GM21515 (cell line): ENCODE results near the gene NDUFB7.

Experiments
- ATAC-seq: cut with Tn5 transposase; IDR thresholded peaks from one replicate; pipeline ENCODE4 v1.9.1; 2021; ENCODE audit not compliant: unreplicated experiment

Gene NDUFB7

DNA sequence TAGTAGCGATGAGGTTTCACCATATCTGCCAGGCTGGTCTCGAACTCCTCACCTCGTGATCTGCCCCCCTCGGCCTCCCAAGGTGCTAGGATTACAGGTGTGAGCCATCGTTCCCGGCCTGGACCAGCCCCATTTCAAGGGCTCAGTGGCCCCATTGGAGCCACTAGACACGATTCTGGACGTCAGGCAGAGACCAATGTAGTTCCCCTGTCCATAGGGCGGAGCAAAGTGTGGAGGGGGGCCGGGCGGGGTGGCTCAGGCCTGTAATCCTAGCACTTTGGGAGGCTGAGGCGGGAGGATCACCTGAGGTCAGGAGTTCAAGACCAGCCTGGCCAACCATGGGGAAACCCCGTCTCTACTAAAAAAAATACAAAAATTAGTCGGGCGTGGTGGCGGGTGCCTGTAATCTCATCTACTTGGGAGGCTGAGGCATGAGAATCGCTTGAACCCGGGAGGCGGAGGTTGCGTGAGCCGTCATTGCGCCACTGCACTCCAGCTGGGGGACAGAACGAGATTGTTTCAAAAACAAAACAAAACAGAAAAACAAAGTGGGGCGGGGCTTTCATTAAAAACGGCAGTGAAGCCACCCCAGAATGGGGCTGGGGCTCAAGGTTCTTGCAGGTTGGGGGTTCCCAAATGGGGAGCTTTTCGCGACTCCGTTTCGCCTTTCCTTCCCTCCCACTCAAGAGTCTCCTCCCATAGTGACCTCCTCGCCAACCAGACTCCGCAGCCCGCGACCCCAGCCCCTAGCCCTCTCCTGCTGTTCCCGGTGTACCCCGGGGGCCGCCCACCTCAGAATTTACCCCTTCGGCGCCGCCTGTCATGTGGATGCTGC is 43.2 kb downstream of the NDUFB7 start:
- ATAC-seq: no peak

- no peak for ATAC-seq
These were observed 45.4 kb downstream of the NDUFB7 start for GRCh38 chr19:14526423-14526822.

DNA sequence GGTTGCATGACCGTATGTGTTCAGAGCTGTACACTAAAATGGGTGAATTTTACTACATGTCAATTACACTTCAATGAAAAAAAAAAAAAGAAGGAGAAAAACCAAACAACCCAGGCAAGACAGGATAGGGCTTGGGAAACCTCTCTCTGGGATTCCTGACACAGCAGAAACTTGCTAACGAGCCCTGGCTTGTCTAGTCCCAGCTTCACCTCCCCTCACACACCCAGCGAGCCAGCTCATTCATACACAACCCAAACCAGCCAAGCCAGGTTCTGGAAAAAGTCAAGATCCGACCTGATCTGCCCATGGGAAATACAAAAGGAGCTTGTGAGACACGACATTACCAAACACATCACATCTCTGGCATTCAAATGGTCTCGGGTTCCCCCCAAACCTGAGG is 46.1 kb downstream of the NDUFB7 start:
- ATAC-seq: no peak

GRCh38 chr19:14520543-14520942 is 51.3 kb downstream of the NDUFB7 start:
- no peak for ATAC-seq

DNA sequence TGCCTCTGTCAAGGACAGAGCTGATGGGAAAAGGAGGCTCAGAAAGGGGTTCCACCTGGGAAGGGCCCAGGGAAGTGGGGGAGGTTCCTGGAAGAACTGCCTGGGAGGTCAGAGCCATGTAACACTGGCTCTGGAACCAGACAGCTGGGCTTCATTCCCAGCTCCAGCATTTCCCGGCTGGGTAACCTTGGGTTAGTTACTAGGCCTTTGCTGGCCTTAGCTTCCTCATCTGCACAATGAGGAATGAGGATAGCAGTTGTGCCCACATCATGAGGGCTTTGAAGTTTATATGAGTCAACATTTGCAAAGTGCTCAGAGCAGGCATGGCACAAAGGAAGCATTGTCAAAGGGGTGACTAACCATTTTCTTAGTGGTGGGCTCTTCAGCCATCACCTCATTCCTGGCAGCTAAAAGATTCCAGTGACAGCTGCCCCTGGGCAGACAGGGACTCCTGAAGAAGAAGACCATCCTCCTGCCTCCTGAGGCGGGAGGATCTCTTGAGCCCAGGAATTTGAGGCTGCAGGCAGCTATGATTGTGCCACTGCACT is 51.9 kb downstream of the NDUFB7 start:
- ATAC-seq: no peak

DNA sequence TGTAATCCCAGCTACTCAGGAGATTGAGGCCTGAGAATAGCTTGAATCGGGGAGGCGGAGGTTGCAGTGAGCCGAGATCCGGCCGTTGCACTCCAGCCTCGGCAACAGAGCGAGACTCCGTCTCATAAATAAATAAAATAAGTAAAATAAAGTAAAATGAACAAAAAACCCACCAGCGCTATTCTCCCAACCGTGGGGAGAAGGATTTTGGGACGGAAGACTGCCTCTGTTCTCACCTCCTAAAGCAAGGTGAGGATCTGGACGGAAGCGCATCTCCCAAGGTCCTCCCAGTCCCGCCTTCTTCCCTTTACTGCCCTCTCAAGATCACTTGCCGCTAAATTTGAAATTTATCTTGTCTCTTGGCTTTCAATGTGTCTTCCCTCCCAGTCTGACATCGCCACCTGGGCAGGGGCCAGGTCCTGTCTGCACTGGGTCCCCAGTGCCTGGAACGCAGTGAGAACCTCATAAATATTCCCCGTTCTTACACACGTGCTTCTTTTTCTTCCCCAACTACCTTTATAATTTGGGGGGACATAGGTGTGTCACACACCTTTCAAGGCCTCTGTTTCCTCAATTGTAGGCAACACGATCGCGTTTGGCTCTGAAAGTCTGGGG is 52.5 kb downstream of the NDUFB7 start:
- no peak for ATAC-seq

DNA sequence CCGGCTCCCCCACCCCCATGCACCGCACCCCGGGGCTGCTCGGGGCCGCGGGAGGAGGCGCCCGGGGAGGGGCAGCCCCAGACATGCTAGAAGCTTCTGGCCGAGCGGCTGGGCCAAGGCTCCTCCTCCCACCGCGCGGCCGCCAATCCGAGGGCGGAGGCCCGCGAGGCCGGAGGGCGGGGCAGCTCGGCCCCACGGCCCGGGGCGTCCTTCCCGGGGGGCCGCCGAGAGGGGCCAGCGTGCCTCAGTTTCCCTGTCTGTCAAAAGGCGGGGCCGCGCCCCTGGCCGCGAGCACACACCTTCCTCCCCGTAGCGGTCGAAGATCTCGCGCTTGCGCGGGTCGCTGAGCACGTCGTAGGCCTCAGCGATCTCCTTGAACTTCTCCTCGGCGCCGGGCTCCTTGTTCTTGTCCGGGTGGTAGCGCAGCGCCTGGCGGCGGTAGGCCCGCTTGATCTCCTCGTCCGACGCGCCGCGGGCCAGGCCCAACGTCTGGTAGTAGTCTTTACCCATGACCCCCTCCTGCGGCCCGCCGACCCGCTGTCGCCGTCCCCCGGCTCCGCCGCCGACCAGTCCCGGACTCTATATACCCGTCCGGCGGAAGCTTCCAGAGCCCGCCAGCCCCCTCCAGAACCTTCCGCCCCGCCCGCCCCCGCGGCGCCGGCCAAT is 53.9 kb downstream of the NDUFB7 start, which contains the start of gene DNAJB1:
TSS of gene DNAJB1 (minus strand) at position 558 of the 666 bp plus-strand sequence. CDS start at position 510, 48 bp downstream.
- ATAC-seq: peak; percentile 60

- ATAC-seq: no peak
These were observed 54.4 kb downstream of the NDUFB7 start for GRCh38 chr19:14517446-14517839.

DNA sequence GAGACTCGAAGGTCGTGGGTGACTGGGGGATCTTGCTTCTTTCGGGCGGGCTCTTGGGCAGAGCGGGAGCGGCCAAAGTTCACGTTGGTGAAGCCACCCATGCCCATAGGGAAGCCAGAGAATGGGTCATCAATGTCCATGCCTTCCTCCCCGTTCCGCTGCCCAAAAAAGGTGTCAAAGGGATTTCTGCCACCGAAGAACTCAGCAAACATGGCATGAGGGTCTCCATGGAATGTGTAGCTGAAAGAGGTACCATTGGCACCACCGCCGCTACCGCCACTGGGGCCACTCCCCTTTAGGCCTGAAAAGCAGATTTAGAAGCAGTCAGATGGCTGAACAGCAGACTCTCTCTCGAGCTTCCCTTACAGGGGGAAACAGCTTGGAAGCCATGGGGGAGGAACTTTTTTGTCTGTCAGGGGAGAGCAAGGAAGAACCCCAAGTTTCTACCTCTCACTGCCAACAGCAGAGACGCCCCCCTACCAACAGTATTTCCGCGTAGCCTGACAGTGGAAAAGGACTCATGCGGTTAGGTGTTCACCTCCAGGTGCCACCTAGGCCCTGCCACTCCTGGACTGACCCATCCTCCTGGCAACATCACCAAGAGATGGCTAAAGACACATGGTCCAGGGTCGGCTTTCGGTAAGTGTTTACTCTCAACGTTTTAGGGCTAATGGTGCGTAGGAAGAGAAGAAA is 55.0 kb downstream of the NDUFB7 start:
- ATAC-seq: no peak
